HG03575 (cell line): ENCODE measurements around the gene SPATA6L.
"Not testable (repeated sequence)": the region's sequence is repeated elsewhere in the genome, so short reads cannot be mapped to it uniquely, and the experiment has no call there.

Experiments used
- ATAC-seq: cut with Tn5 transposase; IDR thresholded peaks from one replicate; pipeline ENCODE4 v1.9.1; 2021; ENCODE audit not compliant: unreplicated experiment, insufficient number of reproducible peaks, low FRiP score; ENCODE audit errors: extremely low read depth

Gene SPATA6L

GRCh38 chr9:4679268-4680172, 13.2 kb upstream of the SPATA6L start, which contains the start of gene CDC37L1:
Gene CDC37L1, plus strand, starts transcription at chr9:4679569. Its CDS starts 199 bp downstream, at chr9:4679768.
- peak; percentile 68 for ATAC-seq

- no peak for ATAC-seq
Measured at GRCh38 chr9:4678679-4679267, 12.5 kb upstream of the SPATA6L start.

GRCh38 chr9:4677392-4677791, 11.1 kb upstream of the SPATA6L start:
- ATAC-seq = no peak

GRCh38 chr9:4674783-4675182, 8.5 kb upstream of the SPATA6L start:
- ATAC-seq = no peak

GRCh38 chr9:4671737-4672136, 5.5 kb upstream of the SPATA6L start:
- ATAC-seq = no peak

- ATAC-seq = no peak
Measured at GRCh38 chr9:4670591-4670990, 4.3 kb upstream of the SPATA6L start.

GRCh38 chr9:4669890-4670289, 3.6 kb upstream of the SPATA6L start:
- no peak for ATAC-seq

- ATAC-seq = no peak
Measured at GRCh38 chr9:4668604-4669003, 2.3 kb upstream of the SPATA6L start.

- ATAC-seq = no peak
Measured at GRCh38 chr9:4667681-4668080, 1.4 kb upstream of the SPATA6L start.

GRCh38 chr9:4665357-4665756, 923 bp downstream of the SPATA6L start:
- no peak for ATAC-seq

GRCh38 chr9:4663956-4664355, 2.3 kb downstream of the SPATA6L start:
- ATAC-seq = no peak

- no peak for ATAC-seq
Measured at GRCh38 chr9:4662989-4663792, 3.1 kb downstream of the SPATA6L start.

GRCh38 chr9:4662108-4662988, 3.9 kb downstream of the SPATA6L start, which contains the start of gene PLPP6:
Gene PLPP6, plus strand, starts transcription at chr9:4662294. Its CDS starts 82 bp downstream, at chr9:4662376.
- peak; percentile 64 for ATAC-seq

- no peak for ATAC-seq
Measured at GRCh38 chr9:4661611-4662010, 4.7 kb downstream of the SPATA6L start.

GRCh38 chr9:4661165-4661564, 5.1 kb downstream of the SPATA6L start:
- ATAC-seq = no peak

GRCh38 chr9:4660665-4661064, 5.6 kb downstream of the SPATA6L start:
- not testable (repeated sequence) for ATAC-seq

- ATAC-seq = no peak
Measured at GRCh38 chr9:4657426-4658159, 8.7 kb downstream of the SPATA6L start.

- ATAC-seq = no peak
Measured at GRCh38 chr9:4656621-4657020, 9.7 kb downstream of the SPATA6L start.
